Measurements from ENCODE around the gene NEB. TPM values are rescaled to one million over a fixed set of nuclear protein-coding genes. Genes with fewer than 3 reads are reported as not detected.

NEB gene
- total and polyA plus RNA-seq, 2 donors from 2014 or later = 0.88 to 1.6 TPM

GRCh38 chr2:151670846-151671597 lies 63.3 kb downstream of the NEB start:
- intact Hi-C loops (cut with DNase I) = no loop called here
- no peaks in the 10 kb centered on the region for H3K4me1 ChIP-seq (ENCODE audit: control insufficient read depth in 2 of 3, insufficient read depth in 2 of 3, low read depth in 1 of 3, low read length in 3 of 3)
- no peaks in the 10 kb centered on the region for H3K36me3 ChIP-seq (ENCODE audit: control insufficient read depth in 2 of 3, insufficient read depth in 3 of 3, low read length in 3 of 3)
- H3K27ac ChIP-seq (ENCODE audit: low read depth in 2 of 2, low read length in 2 of 2) = no peak overlapping the region
- H3K4me3 ChIP-seq (ENCODE audit: low read length in 3 of 3) = no peak overlapping the region
- TF ChIP-seq CTCF (IDR thresholded peaks at IDR 0.05; ENCODE audit: borderline replicate concordance, extremely low read depth, insufficient read depth) = no peak
- H3K9ac ChIP-seq (ENCODE audit: low read length in 3 of 3) = no peak overlapping the region
- H3K9me3 ChIP-seq (ENCODE audit: control insufficient read depth in 2 of 3, insufficient read depth in 1 of 3, low read length in 3 of 3) = no peaks in the 10 kb centered on the region
- no peaks in the 10 kb centered on the region for H3K27me3 ChIP-seq (ENCODE audit: control insufficient read depth, insufficient read depth, low read length)
- DNase-seq (no peak), FAIRE-seq (no peak)

GRCh38 chr2:151670346-151670745 lies 63.9 kb downstream of the NEB start:
- H3K9ac ChIP-seq (ENCODE audit: low read length in 3 of 3) = no peak overlapping the region
- no peaks in the 10 kb centered on the region for H3K9me3 ChIP-seq (ENCODE audit: control insufficient read depth in 2 of 3, insufficient read depth in 1 of 3, low read length in 3 of 3)
- no peak for TF ChIP-seq CTCF (IDR thresholded peaks at IDR 0.05; ENCODE audit: borderline replicate concordance, extremely low read depth, insufficient read depth)
- FAIRE-seq = no peak
- H3K27me3 ChIP-seq (ENCODE audit: control insufficient read depth, insufficient read depth, low read length) = no peaks in the 10 kb centered on the region
- no peak overlapping the region for H3K27ac ChIP-seq (ENCODE audit: low read depth in 2 of 2, low read length in 2 of 2)
- intact Hi-C loops (cut with DNase I) = no loop called here
- no peaks in the 10 kb centered on the region for H3K36me3 ChIP-seq (ENCODE audit: control insufficient read depth in 2 of 3, insufficient read depth in 3 of 3, low read length in 3 of 3)
- no peaks in the 10 kb centered on the region for H3K4me1 ChIP-seq (ENCODE audit: control insufficient read depth in 2 of 3, insufficient read depth in 2 of 3, low read depth in 1 of 3, low read length in 3 of 3)
- DNase-seq = no peak
- H3K4me3 ChIP-seq (ENCODE audit: low read length in 3 of 3) = no peak overlapping the region

GRCh38 chr2:151669585-151670081 lies 64.6 kb downstream of the NEB start:
- FAIRE-seq = no peak
- Histone ChIP-seq H3K27ac (ENCODE audit: low read depth in 2 of 2, low read length in 2 of 2) (no peak overlapping the region), H3K36me3 (ENCODE audit: control insufficient read depth in 2 of 3, insufficient read depth in 3 of 3, low read length in 3 of 3) (no peaks in the 10 kb centered on the region), H3K27me3 (ENCODE audit: control insufficient read depth, insufficient read depth, low read length) (no peaks in the 10 kb centered on the region), H3K4me1 (ENCODE audit: control insufficient read depth in 2 of 3, insufficient read depth in 2 of 3, low read depth in 1 of 3, low read length in 3 of 3) (no peaks in the 10 kb centered on the region), H3K9me3 (ENCODE audit: control insufficient read depth in 2 of 3, insufficient read depth in 1 of 3, low read length in 3 of 3) (no peaks in the 10 kb centered on the region), H3K4me3 (ENCODE audit: low read length in 3 of 3) (no peak overlapping the region), H3K9ac (ENCODE audit: low read length in 3 of 3) (no peak overlapping the region)
- no peak for TF ChIP-seq CTCF (IDR thresholded peaks at IDR 0.05; ENCODE audit: borderline replicate concordance, extremely low read depth, insufficient read depth)
- DNase-seq = peak in 2 of 5 donors; percentile 23 to 25
- intact Hi-C loops (cut with DNase I) = no loop called here

Data from kidney (tissue), 14 donors.